ENCODE measurements around the gene TLNRD1.

The TLNRD1 gene

GRCh38 chr15:81002331-81003096 lies 1.8 kb downstream of the TLNRD1 start:
- DNase-seq (ENCODE audit: low spot score) = peak; percentile 57

GRCh38 chr15:81003097-81003350 lies 2.3 kb downstream of the TLNRD1 start:
- no peak for DNase-seq (ENCODE audit: low spot score)

GRCh38 chr15:81006124-81006523 lies 5.4 kb downstream of the TLNRD1 start:
- DNase-seq (ENCODE audit: low spot score) = no peak

GRCh38 chr15:81007428-81008064 lies 6.8 kb downstream of the TLNRD1 start:
- no peak for DNase-seq (ENCODE audit: low spot score)

GRCh38 chr15:81008312-81008711 lies 7.6 kb downstream of the TLNRD1 start:
- no peak for DNase-seq (ENCODE audit: low spot score)

- DNase-seq (ENCODE audit: low spot score) = no peak
Observed at GRCh38 chr15:81010086-81010485, 9.4 kb downstream of the TLNRD1 start.

GRCh38 chr15:81011593-81011992 lies 10.9 kb downstream of the TLNRD1 start:
- no peak for DNase-seq (ENCODE audit: low spot score)

GRCh38 chr15:81012588-81012987 lies 11.9 kb downstream of the TLNRD1 start:
- DNase-seq (ENCODE audit: low spot score) = no peak

- DNase-seq (ENCODE audit: low spot score) = no peak
Observed at GRCh38 chr15:81013396-81013929, 12.7 kb downstream of the TLNRD1 start.

- DNase-seq (ENCODE audit: low spot score) = no peak
Observed at GRCh38 chr15:81014446-81015093, 13.8 kb downstream of the TLNRD1 start.

GRCh38 chr15:81015621-81016488 lies 15.1 kb downstream of the TLNRD1 start:
- no peak for DNase-seq (ENCODE audit: low spot score)

GRCh38 chr15:81016489-81017068 lies 15.9 kb downstream of the TLNRD1 start:
- DNase-seq (ENCODE audit: low spot score) = no peak

- DNase-seq (ENCODE audit: low spot score) = no peak
Observed at GRCh38 chr15:81018197-81018596, 17.5 kb downstream of the TLNRD1 start.

- DNase-seq (ENCODE audit: low spot score) = no peak
Observed at GRCh38 chr15:81021321-81021720, 20.6 kb downstream of the TLNRD1 start.

GRCh38 chr15:81023483-81024264 lies 23.0 kb downstream of the TLNRD1 start:
- DNase-seq (ENCODE audit: low spot score) = peak; percentile 15

- peak; percentile 11 for DNase-seq (ENCODE audit: low spot score)
Observed at GRCh38 chr15:81024265-81024872, 23.6 kb downstream of the TLNRD1 start.

GRCh38 chr15:81024936-81025335 lies 24.2 kb downstream of the TLNRD1 start:
- DNase-seq (ENCODE audit: low spot score) = no peak

GRCh38 chr15:81025721-81026370 lies 25.1 kb downstream of the TLNRD1 start:
- DNase-seq (ENCODE audit: low spot score) = no peak

GRCh38 chr15:81026836-81027599 lies 26.3 kb downstream of the TLNRD1 start:
- no peak for DNase-seq (ENCODE audit: low spot score)
